ENCODE data around the gene NKTR.

Gene NKTR

DNA sequence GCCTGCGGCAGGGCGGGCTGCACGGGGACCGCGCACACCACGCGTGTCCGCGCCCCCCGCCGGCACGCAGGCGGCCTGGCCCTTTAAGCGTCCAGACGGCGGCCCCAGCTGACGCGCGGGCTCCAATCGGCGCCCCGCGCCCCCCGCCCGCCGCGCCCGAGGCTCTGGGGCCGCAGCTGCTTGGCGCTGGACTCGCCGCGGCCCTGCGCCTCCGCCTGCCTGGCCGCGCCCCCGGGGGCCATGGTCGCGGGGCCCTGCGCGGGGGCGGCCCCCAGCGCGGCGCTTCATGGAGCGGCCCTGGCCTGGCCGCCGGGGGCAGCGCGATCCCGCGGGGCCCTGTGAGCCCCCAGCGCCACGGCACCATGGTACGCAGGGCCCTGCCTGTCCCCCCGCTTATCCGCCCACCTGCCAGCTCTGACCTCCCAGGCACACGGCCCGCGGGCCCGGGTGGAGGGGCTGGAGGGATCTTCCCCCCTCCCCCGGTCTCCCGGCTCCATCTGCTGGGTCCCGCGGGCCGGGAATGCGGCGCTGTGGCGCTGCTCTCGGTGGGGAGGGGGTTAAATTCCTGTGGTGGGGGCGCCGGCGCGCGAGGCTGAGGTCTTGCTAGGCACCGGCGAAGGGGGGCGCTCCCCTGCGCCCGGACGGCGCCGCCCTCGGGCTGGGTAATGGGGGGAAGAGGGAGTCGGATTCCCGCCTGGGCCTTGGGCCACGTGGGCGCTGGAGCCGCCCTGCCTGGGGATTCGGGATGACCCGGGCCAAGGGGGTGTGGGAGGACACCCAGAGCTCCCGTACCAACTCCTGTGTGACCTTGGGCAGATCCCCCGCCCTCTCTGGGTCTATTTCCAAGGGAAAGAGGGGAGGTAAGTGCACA, 54.1 kb downstream of the NKTR start:
- TF ChIP-seq EGR1 (IDR thresholded peaks at IDR 0.05) (no peak; the same call in 1 of the 2 replicates), ZBTB7A (IDR thresholded peaks at IDR 0.05; ENCODE audit: low read depth) (peak; percentile 83), CEBPB (IDR thresholded peaks at IDR 0.05) (no peak), CREB1 (IDR thresholded peaks at IDR 0.05; ENCODE audit: low read depth) (no peak), REST (IDR thresholded peaks at IDR 0.05; ENCODE audit: low read depth) (no peak), MAX (IDR thresholded peaks at IDR 0.05) (peak; percentile 97), YY1 (IDR thresholded peaks at IDR 0.05; ENCODE audit: low read depth) (peak; percentile 57; the same call in 1 of the 2 replicates), EP300 (IDR thresholded peaks at IDR 0.05; ENCODE audit: borderline replicate concordance) (no peak), NFIC (IDR thresholded peaks at IDR 0.05) (0 out of 2 replicates have a peak, but pooled peaks have one; percentile 7), RAD21 (IDR thresholded peaks at IDR 0.05; ENCODE audit: low read depth) (no peak), TCF12 (IDR thresholded peaks at IDR 0.05; ENCODE audit: low read depth) (peak; percentile 62; the same call in 1 of the 2 replicates), TAF1 (IDR thresholded peaks at IDR 0.05; ENCODE audit: low read depth) (no peak), FOXM1 (IDR thresholded peaks at IDR 0.05; ENCODE audit: borderline replicate concordance, low read depth) (no peak), TEAD4 (IDR thresholded peaks at IDR 0.05) (peak; percentile 85)
- TF ChIP-seq, protein P1, sequence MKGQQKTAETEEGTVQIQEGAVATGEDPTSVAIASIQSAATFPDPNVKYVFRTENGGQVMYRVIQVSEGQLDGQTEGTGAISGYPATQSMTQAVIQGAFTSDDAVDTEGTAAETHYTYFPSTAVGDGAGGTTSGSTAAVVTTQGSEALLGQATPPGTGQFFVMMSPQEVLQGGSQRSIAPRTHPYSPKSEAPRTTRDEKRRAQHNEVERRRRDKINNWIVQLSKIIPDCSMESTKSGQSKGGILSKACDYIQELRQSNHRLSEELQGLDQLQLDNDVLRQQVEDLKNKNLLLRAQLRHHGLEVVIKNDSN (IDR thresholded peaks at IDR 0.05): peak; percentile 85

DNA sequence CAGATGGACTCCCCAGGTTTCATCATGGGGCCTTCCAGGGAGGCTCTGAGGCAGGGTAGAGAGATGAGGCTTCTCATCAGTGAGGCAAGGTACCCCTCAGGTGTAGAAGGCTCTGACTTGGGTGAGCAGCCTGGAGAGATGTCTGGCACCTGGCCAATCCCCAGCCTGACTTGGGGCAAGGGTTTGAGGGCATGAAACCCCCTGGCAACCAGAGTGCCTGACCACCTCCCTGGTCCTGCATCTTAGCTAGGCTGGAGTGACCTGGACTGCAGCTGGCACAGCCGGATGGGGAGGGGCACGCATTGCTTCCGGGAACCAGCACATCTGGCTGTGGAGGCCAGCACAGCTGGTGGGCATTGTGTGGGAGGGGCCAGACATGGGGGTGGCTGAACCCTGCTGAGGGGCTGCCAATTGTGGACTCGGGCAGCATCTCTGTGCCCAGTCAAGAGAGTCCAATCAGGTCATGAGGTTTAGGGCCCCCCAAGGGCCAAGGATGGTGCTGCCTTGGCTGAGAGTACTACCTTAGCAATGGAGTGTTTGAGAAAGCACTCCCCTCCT, 54.9 kb downstream of the NKTR start:
- TF ChIP-seq EP300 (IDR thresholded peaks at IDR 0.05; ENCODE audit: borderline replicate concordance) (peak; percentile 69), EGR1 (IDR thresholded peaks at IDR 0.05) (0 out of 2 replicates have a peak, but pooled peaks have one; percentile 42), NFIC (IDR thresholded peaks at IDR 0.05) (peak; percentile 80), TCF12 (IDR thresholded peaks at IDR 0.05; ENCODE audit: low read depth) (peak; percentile 36; the same call in 1 of the 2 replicates), TEAD4 (IDR thresholded peaks at IDR 0.05) (no peak), FOXM1 (IDR thresholded peaks at IDR 0.05; ENCODE audit: borderline replicate concordance, low read depth) (no peak)

GRCh38 chr3:42655980-42656679, 55.6 kb downstream of the NKTR start:
- TF ChIP-seq TCF12 (IDR thresholded peaks at IDR 0.05; ENCODE audit: low read depth) (no peak), REST (IDR thresholded peaks at IDR 0.05; ENCODE audit: low read depth) (no peak), CEBPB (IDR thresholded peaks at IDR 0.05) (no peak), MAX (IDR thresholded peaks at IDR 0.05) (no peak), CREB1 (IDR thresholded peaks at IDR 0.05; ENCODE audit: low read depth) (no peak), NFIC (IDR thresholded peaks at IDR 0.05) (no peak), RAD21 (IDR thresholded peaks at IDR 0.05; ENCODE audit: low read depth) (no peak), TEAD4 (IDR thresholded peaks at IDR 0.05) (no peak), TAF1 (IDR thresholded peaks at IDR 0.05; ENCODE audit: low read depth) (no peak), EGR1 (IDR thresholded peaks at IDR 0.05) (no peak), EP300 (IDR thresholded peaks at IDR 0.05; ENCODE audit: borderline replicate concordance) (no peak), FOXM1 (IDR thresholded peaks at IDR 0.05; ENCODE audit: borderline replicate concordance, low read depth) (no peak), ZBTB7A (IDR thresholded peaks at IDR 0.05; ENCODE audit: low read depth) (no peak)

- TF ChIP-seq FOXM1 (IDR thresholded peaks at IDR 0.05; ENCODE audit: borderline replicate concordance, low read depth) (no peak), YY1 (IDR thresholded peaks at IDR 0.05; ENCODE audit: low read depth) (no peak), ZBTB7A (IDR thresholded peaks at IDR 0.05; ENCODE audit: low read depth) (no peak), NFIC (IDR thresholded peaks at IDR 0.05) (no peak), RAD21 (IDR thresholded peaks at IDR 0.05; ENCODE audit: low read depth) (no peak)
- TF ChIP-seq, protein P1 (IDR thresholded peaks at IDR 0.05): no peak
Measured at GRCh38 chr3:42656680-42657610, 56.5 kb downstream of the NKTR start.
